Neural cell (in vitro differentiated cells): ENCODE results near the gene TNFRSF19. TPM values are rescaled to one million over a fixed set of nuclear protein-coding genes. Genes with fewer than 3 reads are reported as not detected.

ENCODE experiments used
- H2AFZ ChIP-seq: fragments of 200-600, 300-800 bp; sonication (generic), shearing (Covaris generic); 2 replicates; pipeline ENCODE4 v1.6.0; 2014; ENCODE audit warnings: low read depth, mild to moderate bottlenecking, antibody characterized with exemption, low read length, moderate library complexity
- H3F3A ChIP-seq: fragments of 200-600 bp; shearing (Covaris generic); 2 replicates; pipeline ENCODE4 v1.6.1; 2016; ENCODE audit warnings: mild to moderate bottlenecking, moderate library complexity, mixed read lengths, antibody characterized with exemption, low read length; ENCODE audit not compliant: insufficient read depth, poor library complexity, severe bottlenecking
- H3K27ac ChIP-seq: fragments of 200-600, 300-800 bp; sonication (generic), shearing (Covaris generic); 2 replicates; pipeline ENCODE4 v1.5.1; 2014; ENCODE audit warnings: mild to moderate bottlenecking, low read length, moderate library complexity
- H3K27me3 ChIP-seq: fragments of 300-800, 200-600 bp; sonication (generic), shearing (Covaris generic); 2 replicates; pipeline ENCODE4 v1.6.0; 2014; ENCODE audit warnings: mild to moderate bottlenecking, low read depth, low read length, moderate library complexity; ENCODE audit not compliant: insufficient read depth
- H3K36me3 ChIP-seq: fragments of 300-800, 200-600 bp; sonication (generic), shearing (Covaris generic); 2 replicates; pipeline ENCODE4 v1.5.1; 2014; ENCODE audit warnings: mild to moderate bottlenecking, antibody characterized with exemption, low read length, moderate library complexity; ENCODE audit not compliant: insufficient read depth
- H3K4me2 ChIP-seq: fragments of 300-800, 200-600 bp; sonication (generic), shearing (Covaris generic); 2 replicates; pipeline ENCODE4 v1.6.0; 2014; ENCODE audit warnings: mild to moderate bottlenecking, low read length
- H3K4me3 ChIP-seq: fragments of 300-800, 200-600 bp; sonication (generic), shearing (Covaris generic); 2 replicates; pipeline ENCODE4 v1.5.1; 2014; ENCODE audit warnings: mild to moderate bottlenecking, low read length, moderate library complexity
- H3K79me2 ChIP-seq: fragments of 200-600 bp; shearing (Covaris generic); replicated peaks from 2 replicates; pipeline ENCODE4 v1.6.0; 2014; ENCODE audit warnings: mild to moderate bottlenecking, low read length, moderate library complexity; ENCODE audit not compliant: insufficient read depth
- H3K9ac ChIP-seq: fragments of 300-800, 200-600 bp; sonication (generic), shearing (Covaris generic); 2 replicates; pipeline ENCODE4 v1.6.1; 2016; ENCODE audit warnings: mild to moderate bottlenecking, low read length, mixed read lengths
- H3K9me2 ChIP-seq: fragments of 200-600 bp; shearing (Covaris generic); 2 replicates; pipeline ENCODE4 v1.6.1; 2016; ENCODE audit warnings: mild to moderate bottlenecking, low read length, mixed read lengths; ENCODE audit not compliant: insufficient read depth
- H3K9me3 ChIP-seq: fragments of 200-600, 300-800 bp; sonication (generic), shearing (Covaris generic); 2 replicates; pipeline ENCODE4 v1.6.1; 2016; ENCODE audit warnings: mild to moderate bottlenecking, mixed run types, low read length, moderate library complexity, mixed read lengths
- H4K20me1 ChIP-seq: fragments of 200-600 bp; shearing (Covaris generic); 2 replicates; pipeline ENCODE4 v1.6.1; 2016; ENCODE audit warnings: mild to moderate bottlenecking, mixed run types; ENCODE audit not compliant: insufficient read depth
- EP300 ChIP-seq: fragments of 450-650 bp; conservative IDR thresholded peaks from 2 replicates; pipeline ENCODE4 v1.6.1; 2014; ENCODE audit warnings: antibody characterized with exemption, mild to moderate bottlenecking, moderate library complexity; ENCODE audit not compliant: poor library complexity, severe bottlenecking
- EZH2 ChIP-seq: fragments of 200-600, 300-800 bp; shearing (Covaris generic), sonication (generic); IDR thresholded peaks from 2 replicates; pipeline ENCODE4 v1.6.1; 2014; ENCODE audit warnings: antibody characterized with exemption, low read length, borderline replicate concordance, mild to moderate bottlenecking; ENCODE audit not compliant: insufficient read depth, poor library complexity, severe bottlenecking
- MXI1 ChIP-seq: fragments of 450-650 bp; conservative IDR thresholded peaks from 2 replicates; pipeline ENCODE4 v1.6.1; 2014; ENCODE audit warnings: antibody characterized with exemption, mild to moderate bottlenecking; ENCODE audit not compliant: poor library complexity, severe bottlenecking
- POLR2AphosphoS5 ChIP-seq: IDR thresholded peaks from 2 replicates; pipeline ENCODE4 v1.6.1; 2012
- RAD21 ChIP-seq: fragments of 450-650 bp; conservative IDR thresholded peaks from 2 replicates; pipeline ENCODE4 v1.6.1; 2014; ENCODE audit warnings: antibody characterized with exemption, mild to moderate bottlenecking, moderate library complexity
- SMC3 ChIP-seq: fragments of 450-650 bp; conservative IDR thresholded peaks from 2 replicates; pipeline ENCODE4 v1.6.1; 2014; ENCODE audit warnings: antibody characterized with exemption, mild to moderate bottlenecking, moderate library complexity; ENCODE audit not compliant: poor library complexity
- TAF1 ChIP-seq: IDR thresholded peaks from 2 replicates; pipeline ENCODE4 v1.6.1; 2012; ENCODE audit warnings: low read depth
- polyA plus RNA-seq: library from polyadenylated mRNA; depleted of rRNA; stranded (reverse); fragments of >200 nt; gene quantifications from 2 replicates; pipeline ENCODE4 v1.2.3, GENCODE V29; 2014
- TF ChIP-seq, protein P1 (sequence below): IDR thresholded peaks from 2 replicates; pipeline ENCODE4 v1.6.1; 2012; ENCODE audit warnings: borderline replicate concordance
- TF ChIP-seq, protein P2 (sequence below): fragments of 450-650 bp; IDR thresholded peaks from 2 replicates; pipeline ENCODE4 v1.5.1; 2014; ENCODE audit warnings: antibody characterized with exemption, mild to moderate bottlenecking, moderate library complexity; ENCODE audit not compliant: poor library complexity, severe bottlenecking

The TNFRSF19 gene
- polyA plus RNA-seq, 1 donor from 2014 or later = 3.3 TPM

DNA sequence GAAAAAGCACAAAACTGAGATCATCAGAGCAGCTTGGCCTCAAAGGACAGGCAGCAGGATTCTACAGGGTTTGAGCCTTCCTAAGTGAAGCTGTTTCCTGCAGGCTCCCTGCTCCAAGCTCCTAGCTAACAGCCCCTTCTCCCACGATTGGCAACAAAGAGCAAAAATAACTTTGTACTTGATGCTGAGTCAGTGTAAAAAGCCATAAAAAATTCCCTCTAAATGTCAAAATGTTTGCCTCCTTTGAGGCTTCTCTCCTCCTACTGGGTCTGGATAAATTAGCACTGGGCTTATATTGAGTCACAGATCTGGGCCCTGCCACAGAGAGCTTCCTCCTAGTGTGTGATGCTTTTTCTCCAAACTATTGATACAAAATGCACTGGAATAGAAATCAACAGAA, 153.3 kb downstream of the TNFRSF19 start:
- TF ChIP-seq RAD21 (no peak), TAF1 (no peak), EZH2 (no peak), POLR2AphosphoS5 (no peak), EP300 (no peak), MXI1 (no peak)
- TF ChIP-seq, protein P1, sequence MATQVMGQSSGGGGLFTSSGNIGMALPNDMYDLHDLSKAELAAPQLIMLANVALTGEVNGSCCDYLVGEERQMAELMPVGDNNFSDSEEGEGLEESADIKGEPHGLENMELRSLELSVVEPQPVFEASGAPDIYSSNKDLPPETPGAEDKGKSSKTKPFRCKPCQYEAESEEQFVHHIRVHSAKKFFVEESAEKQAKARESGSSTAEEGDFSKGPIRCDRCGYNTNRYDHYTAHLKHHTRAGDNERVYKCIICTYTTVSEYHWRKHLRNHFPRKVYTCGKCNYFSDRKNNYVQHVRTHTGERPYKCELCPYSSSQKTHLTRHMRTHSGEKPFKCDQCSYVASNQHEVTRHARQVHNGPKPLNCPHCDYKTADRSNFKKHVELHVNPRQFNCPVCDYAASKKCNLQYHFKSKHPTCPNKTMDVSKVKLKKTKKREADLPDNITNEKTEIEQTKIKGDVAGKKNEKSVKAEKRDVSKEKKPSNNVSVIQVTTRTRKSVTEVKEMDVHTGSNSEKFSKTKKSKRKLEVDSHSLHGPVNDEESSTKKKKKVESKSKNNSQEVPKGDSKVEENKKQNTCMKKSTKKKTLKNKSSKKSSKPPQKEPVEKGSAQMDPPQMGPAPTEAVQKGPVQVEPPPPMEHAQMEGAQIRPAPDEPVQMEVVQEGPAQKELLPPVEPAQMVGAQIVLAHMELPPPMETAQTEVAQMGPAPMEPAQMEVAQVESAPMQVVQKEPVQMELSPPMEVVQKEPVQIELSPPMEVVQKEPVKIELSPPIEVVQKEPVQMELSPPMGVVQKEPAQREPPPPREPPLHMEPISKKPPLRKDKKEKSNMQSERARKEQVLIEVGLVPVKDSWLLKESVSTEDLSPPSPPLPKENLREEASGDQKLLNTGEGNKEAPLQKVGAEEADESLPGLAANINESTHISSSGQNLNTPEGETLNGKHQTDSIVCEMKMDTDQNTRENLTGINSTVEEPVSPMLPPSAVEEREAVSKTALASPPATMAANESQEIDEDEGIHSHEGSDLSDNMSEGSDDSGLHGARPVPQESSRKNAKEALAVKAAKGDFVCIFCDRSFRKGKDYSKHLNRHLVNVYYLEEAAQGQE = no peak
- TF ChIP-seq, protein P2, sequence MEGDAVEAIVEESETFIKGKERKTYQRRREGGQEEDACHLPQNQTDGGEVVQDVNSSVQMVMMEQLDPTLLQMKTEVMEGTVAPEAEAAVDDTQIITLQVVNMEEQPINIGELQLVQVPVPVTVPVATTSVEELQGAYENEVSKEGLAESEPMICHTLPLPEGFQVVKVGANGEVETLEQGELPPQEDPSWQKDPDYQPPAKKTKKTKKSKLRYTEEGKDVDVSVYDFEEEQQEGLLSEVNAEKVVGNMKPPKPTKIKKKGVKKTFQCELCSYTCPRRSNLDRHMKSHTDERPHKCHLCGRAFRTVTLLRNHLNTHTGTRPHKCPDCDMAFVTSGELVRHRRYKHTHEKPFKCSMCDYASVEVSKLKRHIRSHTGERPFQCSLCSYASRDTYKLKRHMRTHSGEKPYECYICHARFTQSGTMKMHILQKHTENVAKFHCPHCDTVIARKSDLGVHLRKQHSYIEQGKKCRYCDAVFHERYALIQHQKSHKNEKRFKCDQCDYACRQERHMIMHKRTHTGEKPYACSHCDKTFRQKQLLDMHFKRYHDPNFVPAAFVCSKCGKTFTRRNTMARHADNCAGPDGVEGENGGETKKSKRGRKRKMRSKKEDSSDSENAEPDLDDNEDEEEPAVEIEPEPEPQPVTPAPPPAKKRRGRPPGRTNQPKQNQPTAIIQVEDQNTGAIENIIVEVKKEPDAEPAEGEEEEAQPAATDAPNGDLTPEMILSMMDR = no peak
- H3K36me3 ChIP-seq = no peaks in the 10 kb centered on the region
- no peaks in the 10 kb centered on the region for H3K9me3 ChIP-seq
- no peaks in the 10 kb centered on the region for H3K9me2 ChIP-seq
- H4K20me1 ChIP-seq = no peaks in the 10 kb centered on the region
- H3K79me2 ChIP-seq = no peaks in the 10 kb centered on the region
- H3K9ac ChIP-seq = no peak overlapping the region
- H3K4me3 ChIP-seq = no peak overlapping the region
- no peaks in the 10 kb centered on the region for H3K27me3 ChIP-seq
- no peaks in the 10 kb centered on the region for H3F3A ChIP-seq
- H3K27ac ChIP-seq = no peak overlapping the region
- H3K4me2 ChIP-seq = no peak overlapping the region
- no peak overlapping the region for H2AFZ ChIP-seq

DNA sequence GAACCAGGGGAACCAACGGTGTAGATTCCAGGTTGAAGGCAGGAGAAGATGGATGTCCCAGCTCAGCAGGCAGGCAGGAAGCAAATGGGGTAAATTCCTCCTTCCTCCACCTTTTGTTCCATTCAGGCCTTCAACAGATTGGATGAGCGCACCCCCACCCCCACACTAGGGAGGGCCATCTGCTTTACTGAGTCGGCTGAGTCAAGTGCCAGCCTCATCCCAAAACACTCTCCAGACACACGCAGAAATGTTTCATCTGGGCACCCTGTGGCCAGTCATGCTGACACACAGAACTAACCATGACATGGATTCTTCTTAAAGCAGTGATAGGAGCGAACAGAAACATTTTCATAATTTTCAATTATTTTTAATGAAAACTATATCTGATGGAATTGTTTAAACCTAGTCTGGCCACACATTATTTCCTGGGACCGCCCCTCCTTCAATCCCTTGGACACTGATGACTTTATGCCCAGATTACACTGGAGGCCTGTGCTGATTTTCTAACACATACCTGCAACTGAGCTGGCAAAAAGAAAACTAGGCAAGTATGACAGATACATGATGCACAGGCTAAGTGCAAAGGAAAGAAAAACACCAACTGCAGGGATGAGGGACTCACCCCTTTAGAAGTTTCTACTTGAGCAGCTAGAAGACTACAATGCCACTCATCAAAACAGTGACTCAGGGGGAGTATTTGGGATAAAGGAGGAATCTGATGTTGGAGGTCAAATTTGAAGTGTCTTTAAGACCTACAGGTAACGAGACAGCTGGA, 154.2 kb downstream of the TNFRSF19 start:
- Histone ChIP-seq H3K4me2 (no peak overlapping the region), H4K20me1 (no peaks in the 10 kb centered on the region), H3F3A (no peaks in the 10 kb centered on the region), H3K9ac (no peak overlapping the region), H3K9me3 (no peaks in the 10 kb centered on the region), H3K27me3 (no peaks in the 10 kb centered on the region), H3K4me3 (no peak overlapping the region), H3K27ac (no peak overlapping the region), H3K9me2 (no peaks in the 10 kb centered on the region), H2AFZ (no peak overlapping the region), H3K79me2 (no peaks in the 10 kb centered on the region), H3K36me3 (no peaks in the 10 kb centered on the region)
- TF ChIP-seq SMC3 (no peak), MXI1 (no peak), RAD21 (no peak), EZH2 (no peak), EP300 (no peak), POLR2AphosphoS5 (no peak), TAF1 (no peak)
- TF ChIP-seq, protein P2 = no peak
- TF ChIP-seq, protein P1 = no peak
